ENCODE results near the gene RAB41.
"Not testable (repeated sequence)": the region's sequence is repeated elsewhere in the genome, so short reads cannot be mapped to it uniquely, and the experiment has no call there.

RAB41 gene

GRCh38 chrX:70289793-70290770 lies 8.1 kb downstream of the RAB41 start, which contains the start of the genes KIF4A and PDZD11:
Gene KIF4A (plus strand): TSS chrX:70290104. CDS start chrX:70290459, 355 bp downstream.
Gene PDZD11 (minus strand): TSS chrX:70289927. CDS start chrX:70289341, 586 bp downstream.
- in situ Hi-C loops (cut with HindIII; ENCODE audit: low sequenced_read_pairs), result no loop called here

DNA sequence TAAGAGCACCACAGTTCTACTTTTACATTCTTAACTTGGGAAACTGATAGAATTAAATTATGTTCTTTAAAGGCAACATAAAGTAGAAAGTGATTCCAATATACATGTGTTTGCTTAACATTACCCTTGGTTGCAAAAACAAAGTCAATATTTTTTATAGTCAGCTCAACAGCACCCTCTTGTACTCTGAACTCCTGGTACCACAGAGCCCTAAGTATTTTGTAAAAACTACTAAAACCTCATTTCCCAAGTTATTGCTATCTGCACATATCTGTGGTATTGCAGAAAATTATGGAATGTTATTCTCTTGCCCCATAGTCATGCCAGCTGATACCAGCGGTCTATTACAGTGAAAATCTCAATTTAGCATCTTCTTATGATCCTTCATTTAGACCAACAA lies 10.8 kb downstream of the RAB41 start:
- in situ Hi-C loops (cut with HindIII; ENCODE audit: low sequenced_read_pairs), result no loop called here

DNA sequence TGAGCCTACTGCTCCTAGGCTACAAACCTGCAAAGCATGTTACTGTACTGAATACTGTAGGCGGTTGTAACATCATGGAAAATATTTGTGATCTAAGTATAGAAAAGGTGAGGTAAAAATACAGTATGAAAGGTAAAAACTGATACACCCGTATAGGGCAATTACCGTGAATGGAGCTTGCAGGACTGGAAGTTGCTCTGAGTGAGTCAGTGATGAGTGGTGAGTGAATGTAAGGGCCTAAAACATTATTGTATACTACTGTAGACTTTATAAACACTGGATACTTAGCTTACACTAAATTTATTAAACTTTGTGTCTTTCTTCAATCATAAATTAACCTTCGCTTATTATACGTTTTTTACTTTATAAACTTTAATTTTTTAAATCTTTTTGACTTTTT lies 11.6 kb downstream of the RAB41 start:
- in situ Hi-C loops (cut with HindIII; ENCODE audit: low sequenced_read_pairs), result no loop called here

DNA sequence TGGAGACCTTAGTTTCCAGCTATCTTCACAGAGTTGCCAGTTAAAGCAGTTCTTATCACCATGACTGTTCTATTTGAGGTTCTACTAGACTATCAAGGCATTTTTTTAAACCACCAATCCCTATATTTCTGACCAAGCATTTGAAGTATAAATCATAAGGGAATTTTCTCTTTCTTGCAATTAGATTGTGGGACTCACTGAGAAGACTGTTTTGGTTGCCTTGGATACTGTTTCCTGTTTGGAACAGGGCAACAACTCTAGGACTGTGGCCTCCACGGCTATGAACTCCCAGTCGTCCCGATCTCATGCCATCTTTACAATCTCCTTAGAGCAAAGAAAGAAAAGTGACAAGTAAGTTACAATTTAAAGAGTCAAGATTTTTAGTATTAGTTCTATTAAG lies 19.7 kb downstream of the RAB41 start:
- in situ Hi-C loops (cut with HindIII; ENCODE audit: low sequenced_read_pairs), result no loop called here

DNA sequence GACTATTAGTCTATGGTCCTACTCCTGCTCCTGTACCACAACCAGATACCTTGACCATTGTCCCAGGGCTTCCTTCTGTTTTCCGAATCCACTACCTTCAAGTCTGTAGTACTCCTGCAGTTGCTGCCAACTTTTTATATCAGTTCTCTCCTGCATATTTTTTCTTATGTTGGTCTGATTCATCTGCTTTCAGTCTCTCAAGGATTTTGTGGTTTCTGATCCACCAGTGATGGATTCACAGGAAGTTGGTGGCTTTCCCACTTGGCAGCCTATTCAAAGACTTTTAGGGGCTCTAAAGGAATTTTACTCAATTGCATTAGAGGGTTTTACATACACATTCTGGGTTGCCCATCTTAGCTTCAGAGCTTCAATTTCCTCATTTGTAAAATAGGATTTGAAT lies 31.5 kb downstream of the RAB41 start:
- in situ Hi-C loops (cut with HindIII; ENCODE audit: low sequenced_read_pairs), result no loop called here

DNA sequence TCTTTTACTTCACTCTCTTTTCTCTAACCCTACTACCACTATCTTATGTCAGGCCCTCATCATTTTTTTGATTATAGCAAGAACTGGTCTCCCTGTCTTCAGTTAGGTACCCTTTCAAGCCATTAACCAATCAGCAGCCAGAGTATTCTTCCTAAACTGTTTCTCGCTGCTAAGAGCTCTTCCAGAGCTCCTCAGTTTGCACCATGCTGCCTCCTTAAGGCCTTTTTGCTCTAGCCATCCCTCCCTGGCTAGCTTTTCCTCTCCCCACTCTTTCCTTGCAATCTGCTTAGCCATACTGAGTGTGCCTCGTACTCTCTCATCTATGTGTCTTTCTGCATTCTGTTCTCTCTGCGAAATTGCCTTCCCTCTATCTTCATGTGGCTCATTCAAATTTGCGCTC lies 40.8 kb downstream of the RAB41 start:
- in situ Hi-C loops (cut with HindIII; ENCODE audit: low sequenced_read_pairs), result no loop called here

GRCh38 chrX:70323628-70324027 lies 41.7 kb downstream of the RAB41 start:
- in situ Hi-C loops (cut with HindIII; ENCODE audit: low sequenced_read_pairs), result not testable (repeated sequence)

- in situ Hi-C loops (cut with HindIII; ENCODE audit: low sequenced_read_pairs), result no loop called here
Observed at GRCh38 chrX:70324326-70324725, 42.4 kb downstream of the RAB41 start.

- in situ Hi-C loops (cut with HindIII; ENCODE audit: low sequenced_read_pairs), result no loop called here
Observed at GRCh38 chrX:70331161-70331560, 49.2 kb downstream of the RAB41 start.

DNA sequence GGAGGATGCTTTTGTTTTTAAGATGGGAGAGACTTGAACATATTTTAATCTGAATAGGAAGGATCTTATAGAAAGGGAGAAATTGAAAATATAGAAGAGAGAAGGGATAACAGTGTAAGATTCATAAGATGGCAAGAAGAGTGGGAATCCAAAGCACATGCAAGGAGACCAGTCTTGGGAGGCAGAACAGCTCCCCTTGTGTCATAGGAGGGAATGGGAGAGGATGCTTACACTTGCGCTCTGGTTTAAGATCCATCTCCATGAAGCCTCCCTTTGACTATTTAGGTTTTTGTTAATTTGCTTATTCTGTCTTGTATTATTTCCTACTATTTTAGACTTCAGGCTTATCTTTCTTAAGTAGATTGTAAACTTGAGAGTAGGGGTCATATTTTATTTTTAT lies 50.6 kb downstream of the RAB41 start:
- in situ Hi-C loops (cut with HindIII; ENCODE audit: low sequenced_read_pairs), result no loop called here

Measured in endothelial cell of hepatic sinusoid (primary cell).